Cerebellar nuclear complex (tissue), 1 donor: ENCODE measurements around the gene TBC1D7.

ENCODE experiments used
- DNase-seq, 2 experiments: peaks; one replicate each; lab custom pipeline; 2025; lab: John Stamatoyannopoulos, UW

Gene TBC1D7

DNA sequence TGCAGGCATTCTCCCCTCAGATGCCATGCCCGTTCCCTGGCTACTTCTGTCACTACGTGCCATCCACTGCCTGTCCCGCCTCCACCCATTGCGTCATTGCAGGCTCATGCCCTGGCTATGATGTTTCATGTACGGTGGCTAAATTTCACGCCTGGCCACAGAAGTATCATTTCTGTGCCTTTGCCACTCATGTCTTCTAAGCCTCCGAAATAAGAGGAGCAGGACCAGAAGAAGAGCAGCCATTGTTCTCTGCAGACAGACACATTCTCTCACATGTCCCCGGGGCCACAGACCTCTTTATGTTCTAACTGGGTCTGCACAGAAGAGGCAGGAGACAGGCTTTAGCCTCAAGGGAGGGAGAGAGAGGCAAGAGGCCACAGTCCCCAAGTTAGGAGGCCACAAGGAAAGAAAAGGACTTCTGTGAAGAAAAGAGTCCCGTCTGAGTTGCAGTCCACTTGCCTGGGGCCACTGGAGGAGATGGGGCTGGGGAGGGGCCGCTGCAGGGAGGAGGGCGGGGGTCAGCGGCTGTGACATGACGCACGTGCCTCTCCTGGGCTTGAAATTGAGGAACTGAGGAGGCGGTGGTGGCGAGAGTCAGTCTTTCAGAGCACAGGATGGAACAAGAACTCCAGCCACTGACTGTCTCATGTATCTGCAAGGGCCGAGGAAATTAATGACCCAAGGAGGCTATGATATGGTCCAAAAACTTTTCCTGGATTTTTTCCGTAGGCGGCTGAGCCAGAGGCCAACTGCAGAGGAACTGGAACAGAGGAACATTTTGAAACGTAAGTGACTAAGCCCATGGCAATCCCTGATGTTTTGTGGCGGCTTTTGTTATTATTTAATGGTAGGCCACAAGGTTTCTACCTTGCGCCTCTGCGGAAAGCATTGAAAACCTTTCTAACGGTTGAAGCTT lies 55.9 kb downstream of the TBC1D7 start:
- DNase-seq, result no peak

GRCh38 chr6:13268913-13269518 lies 59.3 kb downstream of the TBC1D7 start:
- no peak for DNase-seq

GRCh38 chr6:13267142-13267651 lies 61.1 kb downstream of the TBC1D7 start:
- DNase-seq, result no peak

GRCh38 chr6:13263669-13264068 lies 64.7 kb downstream of the TBC1D7 start:
- no peak for DNase-seq

DNA sequence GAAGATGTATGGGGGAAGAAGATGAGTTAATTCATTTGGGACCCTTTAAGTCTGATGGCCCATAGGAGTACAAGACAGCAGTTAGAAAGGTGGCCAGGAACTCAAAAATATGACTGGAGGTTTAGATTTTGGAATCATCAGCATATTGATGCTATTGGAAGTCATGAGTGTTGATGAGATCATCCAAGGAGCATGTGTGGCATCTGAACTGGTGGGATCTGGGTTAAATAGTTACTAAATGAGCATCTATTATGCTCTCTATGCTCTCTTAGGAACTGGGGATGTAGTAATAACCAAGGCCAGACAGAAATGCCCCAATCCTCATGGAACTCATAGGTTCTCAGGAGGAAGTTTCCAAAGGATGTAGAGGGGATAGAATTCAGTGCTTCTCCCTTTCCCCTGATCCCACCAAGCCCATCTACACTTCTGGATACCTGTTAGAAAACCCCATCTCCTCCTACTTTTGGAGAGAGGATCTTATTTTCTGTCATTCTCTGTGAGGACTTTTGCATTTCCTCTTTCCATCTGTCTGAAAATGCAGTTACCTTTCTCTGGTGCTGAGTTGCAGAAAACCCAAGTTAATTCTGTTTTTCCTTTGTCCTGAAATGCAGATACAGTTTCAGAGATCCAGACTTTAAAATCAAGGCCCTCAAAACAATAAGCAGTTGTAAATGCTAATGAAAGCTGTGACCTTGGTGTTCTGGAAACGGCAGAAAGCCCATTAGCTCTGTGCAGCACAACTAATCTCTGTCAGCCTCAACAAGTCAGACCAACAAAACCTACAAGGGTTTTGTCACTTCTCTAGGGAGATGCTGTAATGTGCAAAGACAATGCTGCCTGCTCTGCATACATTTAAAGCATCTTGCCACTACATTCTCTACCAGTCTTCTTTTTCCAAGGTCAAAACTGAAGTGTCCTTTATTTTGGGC lies 65.8 kb downstream of the TBC1D7 start:
- no peak for DNase-seq

GRCh38 chr6:13261464-13261994 lies 66.8 kb downstream of the TBC1D7 start:
- DNase-seq, result no peak

DNA sequence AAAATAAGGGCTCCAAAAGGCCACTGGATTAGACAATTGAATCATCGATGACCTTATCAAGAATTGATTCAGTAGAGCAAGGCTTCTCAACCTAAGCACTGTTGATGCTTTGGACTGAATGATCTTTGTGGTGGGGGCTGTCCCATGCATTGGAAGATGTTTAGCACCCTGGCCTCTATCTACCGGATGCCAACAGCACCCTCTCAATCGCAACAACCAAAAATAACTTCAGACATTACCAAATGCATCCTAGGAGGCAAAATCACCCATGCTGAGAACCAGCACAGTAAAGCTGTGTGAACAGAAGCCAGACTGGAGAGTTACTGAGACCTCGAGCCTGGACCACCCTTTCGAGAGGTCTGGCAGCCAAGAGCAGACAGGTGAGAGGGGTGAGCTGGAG lies 67.5 kb downstream of the TBC1D7 start:
- DNase-seq, result no peak

- no peak for DNase-seq
Observed at GRCh38 chr6:13260101-13260598, 68.2 kb downstream of the TBC1D7 start.

DNA sequence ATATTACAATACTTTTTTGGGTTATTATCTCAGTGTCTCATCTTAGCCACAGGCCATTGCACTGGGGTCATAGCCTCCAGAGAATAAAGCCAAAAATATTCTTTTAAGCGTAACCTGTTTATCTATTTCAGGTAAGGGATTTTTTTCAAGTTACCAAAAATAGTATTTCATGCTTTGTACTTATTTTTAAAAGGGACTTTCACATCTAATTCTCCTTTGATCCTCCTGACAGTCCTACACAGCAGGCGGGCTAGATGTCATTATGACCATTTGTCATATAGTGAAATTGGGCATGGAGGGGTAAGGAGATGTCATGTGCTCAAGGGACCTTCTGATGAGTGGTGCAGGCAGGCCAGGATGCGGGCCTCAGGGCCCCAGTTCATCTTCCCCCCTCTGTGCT lies 68.9 kb downstream of the TBC1D7 start:
- DNase-seq, result no peak

GRCh38 chr6:13256266-13257001 lies 71.9 kb downstream of the TBC1D7 start:
- DNase-seq, result no peak
